Esophagus squamous epithelium (tissue), 4 donors: Measurements from ENCODE around the gene PHACTR1.

Source experiments
- POLR2A ChIP-seq, 4 donors: fragments of 450-650 bp; IDR thresholded peaks; one replicate each; pipeline ENCODE4 v1.6.1; 2017; ENCODE audit warnings: antibody characterized with exemption in 4 of 4, mild to moderate bottlenecking in 4 of 4, moderate library complexity in 3 of 4
- TF ChIP-seq, protein P1 (sequence below), 6 experiments: fragments of 450-650 bp in 4 of 6; fragments of 200-600 bp in 2 of 6; sonication (generic) in 2 of 6; IDR thresholded peaks; one replicate each; pipeline ENCODE4 v1.5.1; 2016 to 2019; ENCODE audit warnings: antibody characterized with exemption in 6 of 6, mild to moderate bottlenecking in 4 of 6, moderate library complexity in 4 of 6

DNA sequence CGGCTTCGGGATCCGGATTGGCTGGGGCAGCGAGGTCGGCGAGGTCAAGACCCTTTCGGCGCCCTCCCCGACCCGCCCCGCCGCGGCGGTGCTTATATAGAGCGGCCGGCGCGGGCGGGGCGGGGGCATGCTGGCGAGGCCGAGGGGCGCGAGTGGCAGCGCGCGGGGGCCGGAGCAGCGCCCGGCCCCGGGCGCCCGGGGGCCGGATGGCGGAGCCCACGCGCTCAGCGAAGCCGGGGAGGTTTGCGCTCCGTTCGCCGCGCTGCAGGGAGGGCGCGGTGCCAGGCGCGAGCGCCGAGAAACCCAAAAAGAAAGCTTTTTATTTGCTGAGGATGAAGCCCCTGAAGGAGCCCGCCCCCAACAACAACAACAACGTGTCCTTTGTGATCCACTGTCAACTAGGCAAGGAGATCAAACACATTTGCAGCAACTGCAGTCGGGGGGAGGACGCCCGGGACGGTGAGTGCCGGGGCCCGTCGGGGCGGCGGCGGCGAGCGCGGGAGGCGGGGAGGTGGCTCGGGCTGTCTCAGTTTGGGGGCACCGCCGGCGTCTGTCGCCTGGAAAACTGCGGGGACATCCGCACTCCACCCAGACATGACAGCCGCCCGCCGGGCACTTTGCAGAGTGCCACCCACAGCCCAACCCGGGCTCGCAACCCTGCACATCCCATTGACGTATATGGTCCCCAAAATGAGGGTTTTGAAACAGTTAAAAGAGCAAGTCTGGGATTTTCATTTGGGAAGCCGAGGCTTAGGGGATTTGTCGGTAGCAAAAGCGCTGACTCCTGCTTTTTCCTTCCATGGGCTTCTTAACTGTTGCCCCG is 297.3 kb downstream of the PHACTR1 start:
- TF ChIP-seq, protein P1, sequence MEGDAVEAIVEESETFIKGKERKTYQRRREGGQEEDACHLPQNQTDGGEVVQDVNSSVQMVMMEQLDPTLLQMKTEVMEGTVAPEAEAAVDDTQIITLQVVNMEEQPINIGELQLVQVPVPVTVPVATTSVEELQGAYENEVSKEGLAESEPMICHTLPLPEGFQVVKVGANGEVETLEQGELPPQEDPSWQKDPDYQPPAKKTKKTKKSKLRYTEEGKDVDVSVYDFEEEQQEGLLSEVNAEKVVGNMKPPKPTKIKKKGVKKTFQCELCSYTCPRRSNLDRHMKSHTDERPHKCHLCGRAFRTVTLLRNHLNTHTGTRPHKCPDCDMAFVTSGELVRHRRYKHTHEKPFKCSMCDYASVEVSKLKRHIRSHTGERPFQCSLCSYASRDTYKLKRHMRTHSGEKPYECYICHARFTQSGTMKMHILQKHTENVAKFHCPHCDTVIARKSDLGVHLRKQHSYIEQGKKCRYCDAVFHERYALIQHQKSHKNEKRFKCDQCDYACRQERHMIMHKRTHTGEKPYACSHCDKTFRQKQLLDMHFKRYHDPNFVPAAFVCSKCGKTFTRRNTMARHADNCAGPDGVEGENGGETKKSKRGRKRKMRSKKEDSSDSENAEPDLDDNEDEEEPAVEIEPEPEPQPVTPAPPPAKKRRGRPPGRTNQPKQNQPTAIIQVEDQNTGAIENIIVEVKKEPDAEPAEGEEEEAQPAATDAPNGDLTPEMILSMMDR (IDR thresholded peaks at IDR 0.05) = no peak
- TF ChIP-seq POLR2A (IDR thresholded peaks at IDR 0.05) = no peak
